ENCODE measurements around the gene AFDN.

DNA sequence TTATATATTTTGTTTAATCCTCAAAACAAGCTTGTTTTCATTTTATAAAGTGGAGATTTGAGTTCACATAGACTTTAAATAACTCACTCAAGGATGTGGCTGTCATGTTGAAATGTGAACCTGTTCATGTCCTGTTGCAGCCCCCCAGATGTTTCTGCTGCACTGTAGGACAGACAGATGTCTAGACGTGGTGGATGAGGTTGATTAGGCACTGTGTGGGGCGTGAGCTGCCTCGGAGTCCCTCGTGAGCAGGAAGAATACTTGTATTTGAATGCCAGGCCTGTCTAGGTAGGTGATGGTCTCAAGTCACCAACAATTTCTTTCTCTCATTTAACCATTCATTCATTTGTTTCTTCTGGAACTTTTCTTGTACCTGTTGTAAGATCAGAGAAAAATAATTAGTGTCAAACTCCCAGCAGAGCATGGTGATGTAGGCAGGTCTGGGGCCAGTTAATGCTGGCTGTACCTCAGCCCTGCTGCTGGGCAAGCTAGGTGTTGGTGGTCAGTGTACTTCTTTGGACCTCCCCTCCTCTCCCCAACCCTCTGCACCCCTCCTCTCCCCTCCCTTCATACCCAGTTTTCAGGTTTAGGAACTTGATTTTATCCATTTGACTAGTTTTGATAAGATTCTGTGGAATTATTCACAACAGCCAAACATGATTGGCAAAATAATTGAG, 34.0 kb downstream of the AFDN start:
- TF ChIP-seq SIN3A (IDR thresholded peaks at IDR 0.05; ENCODE audit: low read depth, low read length) (no peak), RAD51 (IDR thresholded peaks at IDR 0.05) (no peak), POLR2A (IDR thresholded peaks at IDR 0.05; ENCODE audit: low read depth, low read length) (no peak), MYC (IDR thresholded peaks at IDR 0.05; ENCODE audit: insufficient read depth, insufficient read length, insufficient replicate concordance, low read length, severe bottlenecking) (no peak)
- TF ChIP-seq, protein P1, sequence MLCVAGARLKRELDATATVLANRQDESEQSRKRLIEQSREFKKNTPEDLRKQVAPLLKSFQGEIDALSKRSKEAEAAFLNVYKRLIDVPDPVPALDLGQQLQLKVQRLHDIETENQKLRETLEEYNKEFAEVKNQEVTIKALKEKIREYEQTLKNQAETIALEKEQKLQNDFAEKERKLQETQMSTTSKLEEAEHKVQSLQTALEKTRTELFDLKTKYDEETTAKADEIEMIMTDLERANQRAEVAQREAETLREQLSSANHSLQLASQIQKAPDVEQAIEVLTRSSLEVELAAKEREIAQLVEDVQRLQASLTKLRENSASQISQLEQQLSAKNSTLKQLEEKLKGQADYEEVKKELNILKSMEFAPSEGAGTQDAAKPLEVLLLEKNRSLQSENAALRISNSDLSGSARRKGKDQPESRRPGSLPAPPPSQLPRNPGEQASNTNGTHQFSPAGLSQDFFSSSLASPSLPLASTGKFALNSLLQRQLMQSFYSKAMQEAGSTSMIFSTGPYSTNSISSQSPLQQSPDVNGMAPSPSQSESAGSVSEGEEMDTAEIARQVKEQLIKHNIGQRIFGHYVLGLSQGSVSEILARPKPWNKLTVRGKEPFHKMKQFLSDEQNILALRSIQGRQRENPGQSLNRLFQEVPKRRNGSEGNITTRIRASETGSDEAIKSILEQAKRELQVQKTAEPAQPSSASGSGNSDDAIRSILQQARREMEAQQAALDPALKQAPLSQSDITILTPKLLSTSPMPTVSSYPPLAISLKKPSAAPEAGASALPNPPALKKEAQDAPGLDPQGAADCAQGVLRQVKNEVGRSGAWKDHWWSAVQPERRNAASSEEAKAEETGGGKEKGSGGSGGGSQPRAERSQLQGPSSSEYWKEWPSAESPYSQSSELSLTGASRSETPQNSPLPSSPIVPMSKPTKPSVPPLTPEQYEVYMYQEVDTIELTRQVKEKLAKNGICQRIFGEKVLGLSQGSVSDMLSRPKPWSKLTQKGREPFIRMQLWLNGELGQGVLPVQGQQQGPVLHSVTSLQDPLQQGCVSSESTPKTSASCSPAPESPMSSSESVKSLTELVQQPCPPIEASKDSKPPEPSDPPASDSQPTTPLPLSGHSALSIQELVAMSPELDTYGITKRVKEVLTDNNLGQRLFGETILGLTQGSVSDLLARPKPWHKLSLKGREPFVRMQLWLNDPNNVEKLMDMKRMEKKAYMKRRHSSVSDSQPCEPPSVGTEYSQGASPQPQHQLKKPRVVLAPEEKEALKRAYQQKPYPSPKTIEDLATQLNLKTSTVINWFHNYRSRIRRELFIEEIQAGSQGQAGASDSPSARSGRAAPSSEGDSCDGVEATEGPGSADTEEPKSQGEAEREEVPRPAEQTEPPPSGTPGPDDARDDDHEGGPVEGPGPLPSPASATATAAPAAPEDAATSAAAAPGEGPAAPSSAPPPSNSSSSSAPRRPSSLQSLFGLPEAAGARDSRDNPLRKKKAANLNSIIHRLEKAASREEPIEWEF (IDR thresholded peaks at IDR 0.05; ENCODE audit: insufficient replicate concordance, low read depth, low read length), result no peak
- TF ChIP-seq, protein P2, sequence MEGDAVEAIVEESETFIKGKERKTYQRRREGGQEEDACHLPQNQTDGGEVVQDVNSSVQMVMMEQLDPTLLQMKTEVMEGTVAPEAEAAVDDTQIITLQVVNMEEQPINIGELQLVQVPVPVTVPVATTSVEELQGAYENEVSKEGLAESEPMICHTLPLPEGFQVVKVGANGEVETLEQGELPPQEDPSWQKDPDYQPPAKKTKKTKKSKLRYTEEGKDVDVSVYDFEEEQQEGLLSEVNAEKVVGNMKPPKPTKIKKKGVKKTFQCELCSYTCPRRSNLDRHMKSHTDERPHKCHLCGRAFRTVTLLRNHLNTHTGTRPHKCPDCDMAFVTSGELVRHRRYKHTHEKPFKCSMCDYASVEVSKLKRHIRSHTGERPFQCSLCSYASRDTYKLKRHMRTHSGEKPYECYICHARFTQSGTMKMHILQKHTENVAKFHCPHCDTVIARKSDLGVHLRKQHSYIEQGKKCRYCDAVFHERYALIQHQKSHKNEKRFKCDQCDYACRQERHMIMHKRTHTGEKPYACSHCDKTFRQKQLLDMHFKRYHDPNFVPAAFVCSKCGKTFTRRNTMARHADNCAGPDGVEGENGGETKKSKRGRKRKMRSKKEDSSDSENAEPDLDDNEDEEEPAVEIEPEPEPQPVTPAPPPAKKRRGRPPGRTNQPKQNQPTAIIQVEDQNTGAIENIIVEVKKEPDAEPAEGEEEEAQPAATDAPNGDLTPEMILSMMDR (IDR thresholded peaks at IDR 0.05 in 2 of 3, conservative IDR thresholded peaks at IDR 0.05 in 1 of 3; ENCODE audit: control insufficient read depth in 2 of 3, extremely low read depth in 1 of 3, insufficient read depth in 1 of 3, low read depth in 3 of 3, low read length in 3 of 3), result no peak

Measured in GM12878 (cell line).